Duodenal mucosa (tissue), 2 donors: ENCODE measurements around the gene SAA4.
"Not testable (repeated sequence)": the region's sequence is repeated elsewhere in the genome, so short reads cannot be mapped to it uniquely, and the experiment has no call there.

Experiments
- H3K27ac ChIP-seq: one replicate; pipeline ENCODE4 v1.7.0; 2013; ENCODE audit warnings: low read depth, low read length
- H3K27me3 ChIP-seq, 2 donors: one replicate each; pipeline ENCODE4 v1.7.0; 2013; ENCODE audit warnings: low read length in 2 of 2, control low read depth in 1 of 2; ENCODE audit not compliant: insufficient read depth in 2 of 2, control insufficient read depth in 1 of 2
- H3K36me3 ChIP-seq, 2 donors: one replicate each; pipeline ENCODE4 v1.7.0; 2013; ENCODE audit warnings: low read length in 2 of 2, control low read depth in 1 of 2; ENCODE audit not compliant: insufficient read depth in 2 of 2, control insufficient read depth in 1 of 2
- H3K4me1 ChIP-seq, 2 donors: one replicate each; pipeline ENCODE4 v1.7.0; 2013; ENCODE audit warnings: low read length in 2 of 2, control low read depth in 1 of 2; ENCODE audit not compliant: insufficient read depth in 2 of 2, control insufficient read depth in 1 of 2
- H3K4me3 ChIP-seq, 2 donors: one replicate each; pipeline ENCODE4 v1.7.0; 2013; ENCODE audit warnings: low read length in 2 of 2, low read depth in 1 of 2
- H3K9ac ChIP-seq, 2 donors: one replicate each; pipeline ENCODE4 v1.7.0; 2013; ENCODE audit warnings: low read length in 2 of 2, low read depth in 1 of 2
- H3K9me3 ChIP-seq, 2 donors: one replicate each; pipeline ENCODE4 v1.7.0; 2013; ENCODE audit warnings: low read length in 2 of 2, control low read depth in 1 of 2; ENCODE audit not compliant: control insufficient read depth in 1 of 2

The SAA4 gene

DNA sequence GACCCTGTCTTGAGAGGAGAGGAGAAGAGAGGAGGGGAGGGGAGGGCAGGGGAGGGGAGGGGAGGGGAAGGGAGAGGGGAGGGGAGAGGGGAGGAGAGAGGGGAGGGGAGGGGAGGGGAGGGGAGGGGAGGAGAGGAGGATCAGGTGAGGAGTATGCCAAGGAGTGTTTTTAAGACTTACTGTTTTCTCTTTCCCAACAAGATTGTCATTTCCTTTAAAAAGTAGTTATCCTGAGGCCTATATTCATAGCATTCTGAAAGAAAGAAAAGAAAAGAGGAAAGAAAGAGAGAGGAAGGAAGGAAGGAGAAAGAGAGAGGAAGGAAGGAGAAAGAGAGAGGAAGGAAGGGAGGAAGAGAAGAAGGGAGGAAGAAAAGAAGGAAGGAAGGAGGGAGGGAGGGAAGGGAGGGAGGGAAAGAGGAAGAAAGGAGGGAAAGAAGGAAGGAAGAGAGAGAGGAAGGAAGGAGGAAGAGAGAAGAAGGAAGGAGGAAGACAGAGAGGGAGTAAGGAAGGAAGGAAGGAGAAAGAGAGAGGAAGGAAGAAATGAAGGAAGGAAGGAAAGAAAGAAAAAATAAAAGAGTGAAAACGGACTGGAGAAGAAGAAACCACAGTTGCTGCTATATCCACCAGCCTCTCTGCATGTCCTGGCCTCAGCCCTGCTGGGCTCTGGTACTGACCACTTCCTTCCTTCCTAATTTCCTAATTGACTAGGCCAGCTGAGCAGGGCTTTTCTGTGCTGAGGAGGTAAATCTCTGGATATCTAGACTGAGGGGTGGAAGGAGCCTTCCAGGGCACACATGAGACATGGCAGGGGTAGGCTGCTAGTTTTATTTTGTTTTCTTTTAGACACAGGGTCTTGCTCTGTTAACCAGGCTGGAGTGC is 28.3 kb upstream of the SAA4 start:
- H3K27me3 ChIP-seq, result no peaks in the 10 kb centered on the region
- no peaks in the 10 kb centered on the region for H3K36me3 ChIP-seq
- H3K27ac ChIP-seq, result no peak overlapping the region
- no peak overlapping the region for H3K9ac ChIP-seq
- H3K4me3 ChIP-seq, result no peak overlapping the region
- no peaks in the 10 kb centered on the region for H3K9me3 ChIP-seq
- H3K4me1 ChIP-seq, result peaks cover 4% of the 10 kb centered on the region in 2 donors

- Histone ChIP-seq H3K27ac (no peak overlapping the region), H3K4me3 (no peak overlapping the region), H3K9ac (no peak overlapping the region), H3K4me1 (peaks cover 4 to 12% of the 10 kb centered on the region in 2 donors), H3K27me3 (no peaks in the 10 kb centered on the region), H3K36me3 (no peaks in the 10 kb centered on the region), H3K9me3 (no peaks in the 10 kb centered on the region)
Measured at GRCh38 chr11:18264035-18264434, 27.4 kb upstream of the SAA4 start.

GRCh38 chr11:18262681-18263350 is 26.2 kb upstream of the SAA4 start:
- not testable (repeated sequence) for H3K36me3 ChIP-seq, H3K9me3 ChIP-seq, H3K9ac ChIP-seq, H3K27me3 ChIP-seq, H3K4me3 ChIP-seq, H3K27ac ChIP-seq
- peaks cover 0 to 16% of the 10 kb centered on the region in 2 donors for H3K4me1 ChIP-seq

GRCh38 chr11:18261721-18262120 is 25.1 kb upstream of the SAA4 start:
- no peak overlapping the region for H3K9ac ChIP-seq
- peaks cover 0 to 16% of the 10 kb centered on the region in 2 donors for H3K4me1 ChIP-seq
- no peak overlapping the region for H3K4me3 ChIP-seq
- no peak overlapping the region for H3K27ac ChIP-seq
- no peaks in the 10 kb centered on the region for H3K9me3 ChIP-seq
- no peaks in the 10 kb centered on the region for H3K27me3 ChIP-seq
- no peaks in the 10 kb centered on the region for H3K36me3 ChIP-seq

GRCh38 chr11:18259259-18259658 is 22.7 kb upstream of the SAA4 start:
- no peak overlapping the region for H3K9ac ChIP-seq
- peaks cover 0 to 16% of the 10 kb centered on the region in 2 donors for H3K4me1 ChIP-seq
- H3K36me3 ChIP-seq, result no peaks in the 10 kb centered on the region
- no peaks in the 10 kb centered on the region for H3K9me3 ChIP-seq
- H3K4me3 ChIP-seq, result no peak overlapping the region
- no peak overlapping the region for H3K27ac ChIP-seq
- no peaks in the 10 kb centered on the region for H3K27me3 ChIP-seq

DNA sequence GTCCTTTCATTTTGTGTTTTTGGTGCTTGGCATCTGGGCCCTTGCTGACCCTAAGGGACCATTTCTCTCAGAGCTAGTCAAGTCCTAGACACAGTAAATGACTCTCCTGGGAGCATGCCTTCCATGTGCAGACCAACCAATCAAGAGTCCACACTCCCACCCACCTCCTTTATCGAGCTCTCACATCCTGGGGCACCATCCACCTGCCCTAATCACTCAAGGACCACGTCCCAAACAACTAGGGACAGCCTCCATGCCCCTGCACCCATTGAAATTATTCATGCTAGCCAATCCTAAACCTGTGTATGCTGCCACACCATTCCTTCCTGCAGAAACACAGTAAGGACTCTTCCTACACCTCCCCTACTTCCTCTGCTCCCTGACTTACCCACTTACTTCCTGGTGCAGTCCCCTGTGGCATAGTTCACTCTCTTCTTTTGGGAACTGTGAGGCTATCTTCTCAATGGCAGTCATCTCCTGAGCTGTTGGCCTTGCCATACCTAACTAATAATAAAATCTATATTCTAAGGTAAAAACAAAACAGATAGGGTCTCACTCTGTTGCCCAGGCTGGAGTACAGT is 18.3 kb upstream of the SAA4 start:
- H3K9ac ChIP-seq, result no peak overlapping the region
- peaks cover 0 to 12% of the 10 kb centered on the region in 2 donors for H3K4me1 ChIP-seq
- no peaks in the 10 kb centered on the region for H3K9me3 ChIP-seq
- no peak overlapping the region for H3K4me3 ChIP-seq
- no peaks in the 10 kb centered on the region for H3K27me3 ChIP-seq
- H3K27ac ChIP-seq, result no peak overlapping the region
- H3K36me3 ChIP-seq, result no peaks in the 10 kb centered on the region

DNA sequence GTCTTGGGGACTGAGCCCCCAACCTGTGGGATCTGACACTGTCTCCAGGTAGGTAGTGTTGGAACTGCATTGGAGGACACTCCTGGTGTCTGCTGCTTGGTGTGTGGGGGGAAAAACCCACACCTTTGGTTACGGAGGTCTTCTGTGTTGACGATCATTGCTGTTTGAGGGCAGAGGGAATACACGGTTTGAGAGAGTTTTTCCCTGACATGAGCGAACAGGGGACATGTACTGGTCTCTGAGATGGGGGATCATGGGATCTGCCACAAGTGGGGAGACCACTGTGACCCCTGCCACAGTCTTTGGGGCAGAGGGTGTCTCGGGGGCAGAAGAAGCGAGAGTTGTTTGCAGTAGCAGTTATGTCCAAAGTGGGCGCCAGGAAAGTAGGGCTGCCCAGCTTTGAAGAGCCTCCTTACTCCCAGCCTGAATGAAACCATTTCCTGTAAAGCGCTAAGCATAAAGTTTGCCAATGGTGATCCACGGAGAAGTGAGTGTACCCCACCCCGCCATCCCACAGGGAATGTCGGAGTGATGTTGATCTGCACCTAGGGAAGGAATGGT is 17.3 kb upstream of the SAA4 start:
- H3K9me3 ChIP-seq, result no peaks in the 10 kb centered on the region
- no peaks in the 10 kb centered on the region for H3K36me3 ChIP-seq
- no peak overlapping the region for H3K9ac ChIP-seq
- H3K27ac ChIP-seq, result no peak overlapping the region
- no peaks in the 10 kb centered on the region for H3K27me3 ChIP-seq
- no peak overlapping the region for H3K4me3 ChIP-seq
- peaks cover 0 to 3% of the 10 kb centered on the region in 2 donors for H3K4me1 ChIP-seq

DNA sequence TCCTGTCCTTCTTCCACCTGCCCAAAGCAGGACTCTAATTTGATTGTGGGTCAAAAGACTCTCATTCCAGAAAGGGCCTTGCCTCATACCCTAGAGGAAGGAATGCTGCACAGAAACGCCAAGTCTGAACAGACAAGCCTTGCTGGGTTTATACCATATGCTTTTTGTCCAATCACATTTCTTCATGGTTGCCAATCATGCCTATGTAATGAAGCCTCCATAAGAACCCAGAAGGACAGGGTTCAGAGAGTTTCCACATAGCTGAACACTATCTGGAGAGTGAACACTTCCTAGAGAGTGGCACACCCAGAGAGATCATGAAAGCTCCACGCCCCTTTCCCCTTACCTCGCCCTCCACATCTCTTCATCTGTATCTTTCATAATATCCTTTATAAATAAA is 16.6 kb upstream of the SAA4 start:
- H3K36me3 ChIP-seq, result no peaks in the 10 kb centered on the region
- no peak overlapping the region for H3K4me3 ChIP-seq

GRCh38 chr11:18248561-18248960 is 12.0 kb upstream of the SAA4 start, which contains the start of gene SAA2:
Gene SAA2, minus strand, starts transcription at chr11:18248668. Its CDS starts 657 bp downstream, at chr11:18248011.
- Histone ChIP-seq H3K4me3 (no peak within 1 kb of the TSS), H3K27ac (no peak within 1 kb of the TSS), H3K36me3 (no peaks in the 10 kb centered on the region), H3K27me3 (no peaks in the 10 kb centered on the region), H3K9ac (no peak within 1 kb of the TSS), H3K4me1 (peaks cover 8% of the 10 kb centered on the region in 2 donors), H3K9me3 (no peaks in the 10 kb centered on the region)

More for the DNA sequence above, 16.6 kb upstream of the SAA4 start:
- no peaks in the 10 kb centered on the region for H3K9me3 ChIP-seq
- no peak overlapping the region for H3K27ac ChIP-seq
- no peaks in the 10 kb centered on the region for H3K27me3 ChIP-seq
- no peak overlapping the region for H3K9ac ChIP-seq
- no peaks in the 10 kb centered on the region for H3K4me1 ChIP-seq

DNA sequence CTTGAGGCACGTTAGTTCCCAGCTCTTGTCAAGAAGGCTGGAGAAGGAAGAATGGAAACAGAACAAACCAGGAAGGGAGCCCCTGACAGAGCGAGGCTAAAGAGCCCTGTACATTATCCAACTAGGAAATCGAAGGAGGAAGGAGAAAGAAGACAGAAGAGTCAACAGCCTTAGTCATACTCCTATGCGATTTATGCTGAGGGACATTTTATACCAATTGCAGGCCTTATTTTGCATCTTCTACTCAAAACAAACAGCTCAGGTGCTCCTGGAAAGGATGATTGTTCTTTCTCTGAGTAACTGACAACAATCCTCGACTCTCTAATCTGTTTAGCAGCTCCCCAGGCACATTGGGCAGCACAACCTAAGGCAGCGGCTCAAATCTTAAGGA is 10.6 kb upstream of the SAA4 start:
- H3K4me1 ChIP-seq, H3K4me3 ChIP-seq, H3K36me3 ChIP-seq, H3K27me3 ChIP-seq, H3K9me3 ChIP-seq, H3K9ac ChIP-seq: not testable (repeated sequence)
- H3K27ac ChIP-seq, result peak overlapping the region; percentile 6
